Measurements from ENCODE around the gene RHEBL1.

Gene RHEBL1

GRCh38 chr12:49018261-49019119, 51.3 kb downstream of the RHEBL1 start, which contains the start of gene PRKAG1:
TSS of gene PRKAG1 (minus strand) at chr12:49018776. CDS start at chr12:49018740, 36 bp downstream.
- DNase-seq: peak; percentile 98

DNA sequence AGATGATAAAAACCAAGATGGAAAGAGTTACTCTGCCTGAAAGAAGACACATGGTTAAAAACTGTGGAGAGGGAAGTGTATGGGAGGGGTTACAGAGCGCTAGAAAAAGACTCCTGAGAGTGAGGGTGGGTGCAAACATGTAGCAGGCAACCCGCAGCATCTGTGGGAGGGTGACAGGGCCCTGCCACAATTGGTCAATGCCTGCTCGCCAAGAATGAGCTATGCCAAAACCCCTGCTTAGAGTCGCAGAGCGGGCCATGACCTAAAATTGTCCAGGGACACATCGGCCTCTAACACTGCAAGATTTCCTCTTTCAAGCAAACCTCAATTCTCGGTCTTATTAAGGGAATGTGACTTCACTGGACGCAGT, 51.9 kb downstream of the RHEBL1 start:
- DNase-seq: no peak

GRCh38 chr12:49015196-49015595, 54.6 kb downstream of the RHEBL1 start:
- no peak for DNase-seq
